ENCODE data around the gene GRHL1.

- no peak for TF ChIP-seq EZH2 (IDR thresholded peaks at IDR 0.05; ENCODE audit: low read depth, low read length, severe bottlenecking)
- TF ChIP-seq EP300 (IDR thresholded peaks at IDR 0.05; ENCODE audit: borderline replicate concordance in 1 of 2, low read depth in 2 of 2, low read length in 2 of 2), result no peak
- no peak for TF ChIP-seq SIN3A (conservative IDR thresholded peaks at IDR 0.05 in 1 of 2, IDR thresholded peaks at IDR 0.05 in 1 of 2; ENCODE audit: low read depth in 1 of 2, low read length in 2 of 2)
- TF ChIP-seq POLR2A (IDR thresholded peaks at IDR 0.05; ENCODE audit: control extremely low read depth in 1 of 2, low read depth in 2 of 2, low read length in 2 of 2), result no peak
- TF ChIP-seq, protein P1, sequence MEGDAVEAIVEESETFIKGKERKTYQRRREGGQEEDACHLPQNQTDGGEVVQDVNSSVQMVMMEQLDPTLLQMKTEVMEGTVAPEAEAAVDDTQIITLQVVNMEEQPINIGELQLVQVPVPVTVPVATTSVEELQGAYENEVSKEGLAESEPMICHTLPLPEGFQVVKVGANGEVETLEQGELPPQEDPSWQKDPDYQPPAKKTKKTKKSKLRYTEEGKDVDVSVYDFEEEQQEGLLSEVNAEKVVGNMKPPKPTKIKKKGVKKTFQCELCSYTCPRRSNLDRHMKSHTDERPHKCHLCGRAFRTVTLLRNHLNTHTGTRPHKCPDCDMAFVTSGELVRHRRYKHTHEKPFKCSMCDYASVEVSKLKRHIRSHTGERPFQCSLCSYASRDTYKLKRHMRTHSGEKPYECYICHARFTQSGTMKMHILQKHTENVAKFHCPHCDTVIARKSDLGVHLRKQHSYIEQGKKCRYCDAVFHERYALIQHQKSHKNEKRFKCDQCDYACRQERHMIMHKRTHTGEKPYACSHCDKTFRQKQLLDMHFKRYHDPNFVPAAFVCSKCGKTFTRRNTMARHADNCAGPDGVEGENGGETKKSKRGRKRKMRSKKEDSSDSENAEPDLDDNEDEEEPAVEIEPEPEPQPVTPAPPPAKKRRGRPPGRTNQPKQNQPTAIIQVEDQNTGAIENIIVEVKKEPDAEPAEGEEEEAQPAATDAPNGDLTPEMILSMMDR (IDR thresholded peaks at IDR 0.05; ENCODE audit: control extremely low read depth in 1 of 3, insufficient read depth in 1 of 3, low read depth in 1 of 3, low read length in 3 of 3), result no peak
- TF ChIP-seq KDM5A (IDR thresholded peaks at IDR 0.05; ENCODE audit: low read length), result no peak
- no peak for TF ChIP-seq FOSL1 (IDR thresholded peaks at IDR 0.05; ENCODE audit: insufficient read depth, low read depth, low read length)
- no peak for TF ChIP-seq POU5F1 (IDR thresholded peaks at IDR 0.05; ENCODE audit: low read depth, low read length)
- TF ChIP-seq, protein P2, sequence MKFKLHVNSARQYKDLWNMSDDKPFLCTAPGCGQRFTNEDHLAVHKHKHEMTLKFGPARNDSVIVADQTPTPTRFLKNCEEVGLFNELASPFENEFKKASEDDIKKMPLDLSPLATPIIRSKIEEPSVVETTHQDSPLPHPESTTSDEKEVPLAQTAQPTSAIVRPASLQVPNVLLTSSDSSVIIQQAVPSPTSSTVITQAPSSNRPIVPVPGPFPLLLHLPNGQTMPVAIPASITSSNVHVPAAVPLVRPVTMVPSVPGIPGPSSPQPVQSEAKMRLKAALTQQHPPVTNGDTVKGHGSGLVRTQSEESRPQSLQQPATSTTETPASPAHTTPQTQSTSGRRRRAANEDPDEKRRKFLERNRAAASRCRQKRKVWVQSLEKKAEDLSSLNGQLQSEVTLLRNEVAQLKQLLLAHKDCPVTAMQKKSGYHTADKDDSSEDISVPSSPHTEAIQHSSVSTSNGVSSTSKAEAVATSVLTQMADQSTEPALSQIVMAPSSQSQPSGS (IDR thresholded peaks at IDR 0.05; ENCODE audit: low read length), result no peak
Measured at GRCh38 chr2:9965119-9965822, 13.8 kb downstream of the GRHL1 start.

Data from H1 (cell line).